Choroid plexus epithelial cell (primary cell): ENCODE measurements around the gene OSMR.

ENCODE experiments used
- DNase-seq: peaks from one replicate; pipeline ENCODE4 v3.0.0-alpha.2; 2010; ENCODE audit warnings: low read depth
- H3K4me3 ChIP-seq: 2 replicates; pipeline ENCODE4 v1.5.1; 2011; ENCODE audit warnings: low read depth, mild to moderate bottlenecking, control low read depth, low read length, moderate library complexity
- CTCF ChIP-seq: conservative IDR thresholded peaks from 2 replicates; pipeline ENCODE4 v1.5.1; 2011; ENCODE audit warnings: low read depth, mild to moderate bottlenecking, control low read depth, inconsistent platforms, low read length, moderate library complexity

The OSMR gene

GRCh38 chr5:38871790-38872551 is 26.2 kb downstream of the OSMR start:
- DNase-seq, result peak; percentile 98
- no peak for TF ChIP-seq CTCF
- H3K4me3 ChIP-seq, result no peak overlapping the region

- H3K4me3 ChIP-seq, result no peak overlapping the region
- TF ChIP-seq CTCF, result no peak
- no peak for DNase-seq
Measured at GRCh38 chr5:38872826-38873225, 27.0 kb downstream of the OSMR start.

- no peak for TF ChIP-seq CTCF
- H3K4me3 ChIP-seq, result no peak overlapping the region
- DNase-seq, result no peak
Measured at GRCh38 chr5:38874948-38875456, 29.2 kb downstream of the OSMR start.

GRCh38 chr5:38878391-38879077 is 32.7 kb downstream of the OSMR start:
- no peak overlapping the region for H3K4me3 ChIP-seq
- peak; percentile 25 for DNase-seq
- no peak for TF ChIP-seq CTCF

GRCh38 chr5:38879078-38879460 is 33.3 kb downstream of the OSMR start:
- no peak overlapping the region for H3K4me3 ChIP-seq
- no peak for TF ChIP-seq CTCF
- no peak for DNase-seq

- no peak for TF ChIP-seq CTCF
- H3K4me3 ChIP-seq, result no peak overlapping the region
- no peak for DNase-seq
Measured at GRCh38 chr5:38883842-38884241, 38.0 kb downstream of the OSMR start.
